Right cardiac atrium (tissue), 5 donors: ENCODE data around the gene ERC1. TPM values are rescaled to one million over a fixed set of nuclear protein-coding genes. Genes with fewer than 3 reads are reported as not detected.
A peak's percentile ranks its signal among the peaks of the same experiment; 100 is the strongest.

Experiments used
- ATAC-seq, 2 donors: fragments of 200-7000 bp; cut with Tn5 transposase; one replicate each; pipeline versions ENCODE4 v1.8.0 to v1.9.1; 2020; ENCODE audit warnings: moderate library complexity in 2 of 2, mild to moderate bottlenecking in 1 of 2
- DNase-seq, 3 donors: peaks; one replicate each; pipeline ENCODE4 v3.0.0-alpha.2; 2020
- H3K27ac ChIP-seq: one replicate; pipeline ENCODE4 v1.5.1; 2013; ENCODE audit warnings: mild to moderate bottlenecking, low read length, control low read depth, moderate library complexity
- H3K27me3 ChIP-seq: one replicate; pipeline ENCODE4 v1.6.1; 2013; ENCODE audit not compliant: control insufficient read depth, insufficient read depth
- H3K4me1 ChIP-seq: one replicate; pipeline ENCODE4 v1.6.1; 2013; ENCODE audit warnings: low read length; ENCODE audit not compliant: control insufficient read depth, insufficient read depth
- H3K4me3 ChIP-seq: one replicate; pipeline ENCODE4 v1.5.1; 2013; ENCODE audit warnings: low read length, control low read depth
- H3K9me3 ChIP-seq: one replicate; pipeline ENCODE4 v1.6.1; 2013; ENCODE audit warnings: low read length; ENCODE audit not compliant: control insufficient read depth
- WGBS: extraction: QIAGEN DNeasy Blood & Tissue Kit; methylation state at CpG from one replicate; pipeline ENCODE4 v1.1.7; 2013; 5-methylcytosine and 5-hydroxymethylcytosine counted together
- intact Hi-C, 4 donors: fragments of 100-400 bp; cut with DNase I; formaldehyde crosslinking; loops; one replicate each; pipeline versions ENCODE4 v1.11.0 to v1.14.0; 2022 to 2023
- polyA plus RNA-seq: library from polyadenylated mRNA; stranded (reverse); fragments of 200-250 nt; gene quantifications from one replicate; pipeline ENCODE4 v1.2.3, GENCODE V29; 2013
- total RNA-seq, 4 donors: library from RNA; stranded (reverse); fragmentation: NEBNext Ultra II Directional; extraction: Animal tissue kit (Norgen Biotek cat#: 25700); gene quantifications; one replicate each; pipeline ENCODE4 v1.2.1, GENCODE V29; 2021
- donor health status: healthy with polysubstance abuse.
- donor health status: DM: no; HTN: yes; CAD: no.
- donor health status: DM: no; HTN: no; CAD: no.
- donor health status: DM: no; HTN: yes; CAD: no; lungs with severe emphysema.
- donor health status: DM: yes; HTN: yes; CAD: no.

The ERC1 gene
- total and polyA plus RNA-seq, 5 donors = 15.0 to 71.4 (median 62.9) TPM

- Histone ChIP-seq H3K27ac (no peak overlapping the region), H3K4me1 (peaks cover 2% of the 10 kb centered on the region), H3K27me3 (no peaks in the 10 kb centered on the region), H3K9me3 (no peaks in the 10 kb centered on the region), H3K4me3 (no peak overlapping the region)
- DNase-seq = no peak
- WGBS = 67% methylated on average over 6 of the region's 6 CpGs
- peak; percentile 46 to 66 for ATAC-seq
- intact Hi-C loops = no loop called here
Measured at GRCh38 chr12:1171657-1172408, 180.8 kb downstream of the ERC1 start.

- DNase-seq (no peak), ATAC-seq (no peak)
- WGBS = 66% methylated on average over 8 of the region's 8 CpGs
- H3K27ac ChIP-seq = no peak overlapping the region
- intact Hi-C loops = no loop called here
- no peaks in the 10 kb centered on the region for H3K9me3 ChIP-seq
- H3K4me1 ChIP-seq = peaks cover 2% of the 10 kb centered on the region
- H3K27me3 ChIP-seq = no peaks in the 10 kb centered on the region
- no peak overlapping the region for H3K4me3 ChIP-seq
Measured at GRCh38 chr12:1173781-1174617, 183.0 kb downstream of the ERC1 start.

GRCh38 chr12:1174659-1175058 lies 183.6 kb downstream of the ERC1 start:
- intact Hi-C loops = no loop called here
- no peaks in the 10 kb centered on the region for H3K27me3 ChIP-seq
- H3K4me3 ChIP-seq = no peak overlapping the region
- H3K4me1 ChIP-seq = peaks cover 2% of the 10 kb centered on the region
- ATAC-seq = no peak
- no peaks in the 10 kb centered on the region for H3K9me3 ChIP-seq
- 89% methylated on average over 2 of the region's 2 CpGs for WGBS
- DNase-seq = no peak
- H3K27ac ChIP-seq = no peak overlapping the region

GRCh38 chr12:1176191-1176590 lies 185.2 kb downstream of the ERC1 start:
- Histone ChIP-seq H3K4me1 (peaks cover 2% of the 10 kb centered on the region), H3K27me3 (no peaks in the 10 kb centered on the region), H3K4me3 (no peak overlapping the region), H3K27ac (no peak overlapping the region), H3K9me3 (no peaks in the 10 kb centered on the region)
- intact Hi-C loops = no loop called here
- ATAC-seq (no peak), DNase-seq (no peak)

GRCh38 chr12:1179128-1179527 lies 188.1 kb downstream of the ERC1 start:
- ATAC-seq (no peak), DNase-seq (no peak)
- intact Hi-C loops = no loop called here
- WGBS = 95% methylated on average over 1 of the region's 1 CpG
- H3K9me3 ChIP-seq = no peaks in the 10 kb centered on the region
- no peaks in the 10 kb centered on the region for H3K27me3 ChIP-seq
- no peaks in the 10 kb centered on the region for H3K4me1 ChIP-seq
- H3K27ac ChIP-seq = no peak overlapping the region
- H3K4me3 ChIP-seq = no peak overlapping the region

GRCh38 chr12:1182069-1182468 lies 191.0 kb downstream of the ERC1 start:
- no peak overlapping the region for H3K4me3 ChIP-seq
- no peaks in the 10 kb centered on the region for H3K9me3 ChIP-seq
- DNase-seq = no peak
- intact Hi-C loops = no loop called here
- ATAC-seq = no peak
- no peak overlapping the region for H3K27ac ChIP-seq
- H3K4me1 ChIP-seq = no peaks in the 10 kb centered on the region
- WGBS = 95% methylated on average over 2 of the region's 2 CpGs
- no peaks in the 10 kb centered on the region for H3K27me3 ChIP-seq

- H3K27me3 ChIP-seq = no peaks in the 10 kb centered on the region
- no peak overlapping the region for H3K27ac ChIP-seq
- 79% methylated on average over 2 of the region's 2 CpGs for WGBS
- intact Hi-C loops = no loop called here
- H3K9me3 ChIP-seq = no peaks in the 10 kb centered on the region
- H3K4me3 ChIP-seq = no peak overlapping the region
- ATAC-seq (no peak), DNase-seq (no peak)
- H3K4me1 ChIP-seq = no peaks in the 10 kb centered on the region
Measured at GRCh38 chr12:1184402-1184801, 193.4 kb downstream of the ERC1 start.

GRCh38 chr12:1185460-1186182 lies 194.6 kb downstream of the ERC1 start:
- no peak overlapping the region for H3K4me3 ChIP-seq
- ATAC-seq (no peak), DNase-seq (no peak)
- no peak overlapping the region for H3K27ac ChIP-seq
- intact Hi-C loops = no loop called here
- no peaks in the 10 kb centered on the region for H3K9me3 ChIP-seq
- H3K27me3 ChIP-seq = no peaks in the 10 kb centered on the region
- 78% methylated on average over 3 of the region's 3 CpGs for WGBS
- no peaks in the 10 kb centered on the region for H3K4me1 ChIP-seq

GRCh38 chr12:1186298-1186697 lies 195.3 kb downstream of the ERC1 start:
- intact Hi-C loops = no loop called here

GRCh38 chr12:1188016-1188415 lies 197.0 kb downstream of the ERC1 start:
- DNase-seq (no peak), ATAC-seq (no peak)
- Histone ChIP-seq H3K4me1 (no peaks in the 10 kb centered on the region), H3K27me3 (no peaks in the 10 kb centered on the region), H3K4me3 (no peak overlapping the region), H3K9me3 (no peaks in the 10 kb centered on the region), H3K27ac (no peak overlapping the region)
- 94% methylated on average over 4 of the region's 4 CpGs for WGBS
- intact Hi-C loops = no loop called here

More at GRCh38 chr12:1186298-1186697, 195.3 kb downstream of the ERC1 start:
- 98% methylated on average over 3 of the region's 3 CpGs for whole genome bisulfite sequencing
- DNase-seq (no peak), ATAC-seq (no peak)
- no peaks in the 10 kb centered on the region for H3K9me3 ChIP-seq
- no peak overlapping the region for H3K27ac ChIP-seq
- H3K4me1 ChIP-seq = no peaks in the 10 kb centered on the region
- H3K27me3 ChIP-seq = no peaks in the 10 kb centered on the region
- no peak overlapping the region for H3K4me3 ChIP-seq

- H3K27me3 ChIP-seq = no peaks in the 10 kb centered on the region
- WGBS = 95% methylated on average over 4 of the region's 4 CpGs
- H3K4me3 ChIP-seq = no peak overlapping the region
- intact Hi-C loops = no loop called here
- DNase-seq (no peak), ATAC-seq (no peak)
- H3K9me3 ChIP-seq = no peaks in the 10 kb centered on the region
- H3K4me1 ChIP-seq = no peaks in the 10 kb centered on the region
- no peak overlapping the region for H3K27ac ChIP-seq
Measured at GRCh38 chr12:1189163-1189562, 198.1 kb downstream of the ERC1 start.
